OCI-LY1 (cell line): ENCODE data around the gene PACRG.

Experiments
- CTCF ChIP-seq: fragments of 200-600 bp; sonication (generic), shearing (Covaris generic); IDR thresholded peaks from 2 replicates; pipeline ENCODE4 v1.5.1; 2017; ENCODE audit warnings: mild to moderate bottlenecking, antibody characterized with exemption, low read length, moderate library complexity, mixed read lengths
- EZH2 ChIP-seq: fragments of 200-600 bp; sonication (generic), shearing (Covaris generic); IDR thresholded peaks from 2 replicates; pipeline ENCODE4 v1.8.0; 2017; ENCODE audit warnings: borderline replicate concordance, mixed run types, mild to moderate bottlenecking, antibody characterized with exemption, low read length, moderate library complexity, mixed read lengths

- no peak for TF ChIP-seq CTCF
- no peak for TF ChIP-seq EZH2
Measured at GRCh38 chr6:162817196-162817595, 89.4 kb downstream of the PACRG start.
